ENCODE measurements around the gene PPP2R2D. TPM values are rescaled to one million over a fixed set of nuclear protein-coding genes. Genes with fewer than 3 reads are reported as not detected.

Gene PPP2R2D
- total RNA-seq, 2 donors from 2014 or later, result 23.8 to 30.6 TPM

GRCh38 chr10:131931981-131932380 is 31.2 kb downstream of the PPP2R2D start:
- no peak overlapping the region for H3K4me3 ChIP-seq
- no peak for TF ChIP-seq CTCF (IDR thresholded peaks at IDR 0.05)
- peak overlapping the region; percentile 11 to 20 for H3K27ac ChIP-seq
- H3K27me3 ChIP-seq, result no peaks in the 10 kb centered on the region
- no peaks in the 10 kb centered on the region for H3K9me3 ChIP-seq
- H3K36me3 ChIP-seq, result peaks cover 13% of the 10 kb centered on the region
- peaks cover 0 to 77% of the 10 kb centered on the region in 2 donors for H3K4me1 ChIP-seq
- no peak for DNase-seq (ENCODE audit: low spot score)

GRCh38 chr10:131933016-131933695 is 32.3 kb downstream of the PPP2R2D start:
- Histone ChIP-seq H3K4me3 (no peak overlapping the region), H3K4me1 (peaks cover 0 to 68% of the 10 kb centered on the region in 2 donors), H3K27me3 (no peaks in the 10 kb centered on the region), H3K27ac (no peak overlapping the region), H3K36me3 (peaks cover 23% of the 10 kb centered on the region), H3K9me3 (no peaks in the 10 kb centered on the region)
- no peak for TF ChIP-seq CTCF (IDR thresholded peaks at IDR 0.05)
- no peak for DNase-seq (ENCODE audit: low spot score)

GRCh38 chr10:131933696-131934086 is 32.9 kb downstream of the PPP2R2D start:
- Histone ChIP-seq H3K4me3 (no peak overlapping the region), H3K27ac (no peak overlapping the region), H3K36me3 (peaks cover 28% of the 10 kb centered on the region), H3K27me3 (no peaks in the 10 kb centered on the region), H3K9me3 (no peaks in the 10 kb centered on the region), H3K4me1 (peaks cover 0 to 63% of the 10 kb centered on the region in 2 donors)
- TF ChIP-seq CTCF (IDR thresholded peaks at IDR 0.05), result no peak
- no peak for DNase-seq (ENCODE audit: low spot score)

- H3K4me3 ChIP-seq, result no peak overlapping the region
- H3K36me3 ChIP-seq, result peaks cover 30% of the 10 kb centered on the region
Measured at GRCh38 chr10:131934769-131935168, 34.0 kb downstream of the PPP2R2D start.

GRCh38 chr10:131935260-131935659 is 34.5 kb downstream of the PPP2R2D start:
- Histone ChIP-seq H3K4me3 (no peak overlapping the region), H3K9me3 (no peaks in the 10 kb centered on the region), H3K27ac (no peak overlapping the region), H3K36me3 (peaks cover 34% of the 10 kb centered on the region), H3K27me3 (no peaks in the 10 kb centered on the region), H3K4me1 (peaks cover 0 to 47% of the 10 kb centered on the region in 2 donors)
- no peak for DNase-seq (ENCODE audit: low spot score)
- TF ChIP-seq CTCF (IDR thresholded peaks at IDR 0.05), result no peak

More at GRCh38 chr10:131934769-131935168, 34.0 kb downstream of the PPP2R2D start:
- DNase-seq (ENCODE audit: low spot score), result no peak
- TF ChIP-seq CTCF (IDR thresholded peaks at IDR 0.05), result no peak
- peaks cover 0 to 52% of the 10 kb centered on the region in 2 donors for H3K4me1 ChIP-seq
- no peaks in the 10 kb centered on the region for H3K9me3 ChIP-seq
- H3K27ac ChIP-seq, result no peak overlapping the region
- no peaks in the 10 kb centered on the region for H3K27me3 ChIP-seq

GRCh38 chr10:131936294-131936693 is 35.5 kb downstream of the PPP2R2D start:
- no peaks in the 10 kb centered on the region for H3K9me3 ChIP-seq
- no peak for TF ChIP-seq CTCF (IDR thresholded peaks at IDR 0.05)
- H3K27me3 ChIP-seq, result no peaks in the 10 kb centered on the region
- no peak for DNase-seq (ENCODE audit: low spot score)
- peaks cover 44% of the 10 kb centered on the region for H3K36me3 ChIP-seq
- H3K4me3 ChIP-seq, result no peak overlapping the region
- H3K27ac ChIP-seq, result no peak overlapping the region
- H3K4me1 ChIP-seq, result peaks cover 0 to 37% of the 10 kb centered on the region in 2 donors
